Esophagus mucosa (tissue), 1 donor: ENCODE results near the gene TBC1D22A. TPM values are rescaled to one million over a fixed set of nuclear protein-coding genes. Genes with fewer than 3 reads are reported as not detected.

Experiments
- ATAC-seq: fragments of 200-7000 bp; cut with Tn5 transposase; one replicate; pipeline ENCODE4 v1.9.1; 2020
- total RNA-seq: library from RNA; stranded (reverse); gene quantifications from one replicate; pipeline ENCODE4 v1.2.4, GENCODE V29; 2023
- donor health status: DM: yes; HTN: yes; CAD: no.

TBC1D22A gene
- total RNA-seq, 1 donor from 2014 or later: 21.4 TPM

GRCh38 chr22:47207387-47207786 is 444.9 kb downstream of the TBC1D22A start:
- ATAC-seq: no peak

- ATAC-seq: no peak
Observed at GRCh38 chr22:47207846-47208554, 445.6 kb downstream of the TBC1D22A start.

GRCh38 chr22:47208630-47209029 is 446.2 kb downstream of the TBC1D22A start:
- no peak for ATAC-seq

GRCh38 chr22:47209040-47209514 is 446.6 kb downstream of the TBC1D22A start:
- ATAC-seq: no peak

- peak; percentile 14 for ATAC-seq
Observed at GRCh38 chr22:47209547-47210023, 447.1 kb downstream of the TBC1D22A start.

GRCh38 chr22:47210112-47210657 is 447.7 kb downstream of the TBC1D22A start:
- ATAC-seq: no peak

GRCh38 chr22:47210686-47211085 is 448.2 kb downstream of the TBC1D22A start:
- no peak for ATAC-seq

- ATAC-seq: peak; percentile 68
Observed at GRCh38 chr22:47213571-47214230, 451.3 kb downstream of the TBC1D22A start.

- no peak for ATAC-seq
Observed at GRCh38 chr22:47215851-47216250, 453.4 kb downstream of the TBC1D22A start.

- no peak for ATAC-seq
Observed at GRCh38 chr22:47218671-47219070, 456.2 kb downstream of the TBC1D22A start.

GRCh38 chr22:47219789-47220188 is 457.3 kb downstream of the TBC1D22A start:
- ATAC-seq: no peak

GRCh38 chr22:47220752-47221151 is 458.3 kb downstream of the TBC1D22A start:
- ATAC-seq: no peak

- ATAC-seq: no peak
Observed at GRCh38 chr22:47221840-47222615, 459.6 kb downstream of the TBC1D22A start.

Other genes starting within 250 kb of the TBC1D22A start
- 36.0 TPM for gene CELSR1, start 225.0 kb upstream of the TBC1D22A start, total RNA-seq
- 37.7 TPM for gene GRAMD4, start 142.3 kb upstream of the TBC1D22A start, total RNA-seq
- 21.9 TPM for gene CERK, start 24.4 kb upstream of the TBC1D22A start, total RNA-seq